GM23338 (cell line): ENCODE data around the gene OMA1. TPM values are rescaled to one million over a fixed set of nuclear protein-coding genes. Genes with fewer than 3 reads are reported as not detected.

Experiments
- CREB1 ChIP-seq: fragments of 250-450 bp; sonication (Bioruptor Pico); IDR thresholded peaks from 2 replicates; pipeline ENCODE4 v1.5.0; 2020; ENCODE audit warnings: low read depth, mild to moderate bottlenecking, moderate library complexity
- POLR2AphosphoS5 ChIP-seq: IDR thresholded peaks from 2 replicates; pipeline ENCODE4 v1.6.1; 2016; ENCODE audit warnings: antibody characterized with exemption, low read depth
- STAT1 ChIP-seq: IDR thresholded peaks from one replicate; pipeline ENCODE4 v1.6.1; 2016; ENCODE audit warnings: antibody characterized with exemption; ENCODE audit not compliant: unreplicated experiment
- polyA plus RNA-seq: library from polyadenylated mRNA; unstranded; fragments of >200 nt; fragmentation: Nextera tagmentation; extraction: Ambion mirVana; gene quantifications from 2 replicates; pipeline ENCODE4 v1.2.1, GENCODE V29; 2016
- total RNA-seq: library from RNA; depleted of rRNA; stranded (reverse); fragments of >200 nt; shearing (Covaris generic); gene quantifications from 2 replicates; pipeline ENCODE4 v1.2.3, GENCODE V29; 2014
- TF ChIP-seq, protein P1 (sequence below): fragments of 250-450 bp; sonication (Bioruptor Pico); IDR thresholded peaks from 2 replicates; pipeline ENCODE4 v1.5.0; 2020; ENCODE audit warnings: mild to moderate bottlenecking, moderate library complexity
- TF ChIP-seq, protein P2 (sequence below), 2 experiments: fragments of 200-600 bp in 1 of 2; sonication (generic) in 1 of 2; conservative IDR thresholded peaks; 2 replicates each; pipeline versions ENCODE4 v1.5.1 to v1.6.1; 2016 to 2017; ENCODE audit warnings: antibody characterized with exemption in 2 of 2, low read depth in 2 of 2, mild to moderate bottlenecking in 2 of 2, moderate library complexity in 1 of 2

OMA1 gene
- total and polyA plus RNA-seq, 2 experiments from 2014 or later, result 21.3 to 33.1 TPM

- TF ChIP-seq, protein P1, sequence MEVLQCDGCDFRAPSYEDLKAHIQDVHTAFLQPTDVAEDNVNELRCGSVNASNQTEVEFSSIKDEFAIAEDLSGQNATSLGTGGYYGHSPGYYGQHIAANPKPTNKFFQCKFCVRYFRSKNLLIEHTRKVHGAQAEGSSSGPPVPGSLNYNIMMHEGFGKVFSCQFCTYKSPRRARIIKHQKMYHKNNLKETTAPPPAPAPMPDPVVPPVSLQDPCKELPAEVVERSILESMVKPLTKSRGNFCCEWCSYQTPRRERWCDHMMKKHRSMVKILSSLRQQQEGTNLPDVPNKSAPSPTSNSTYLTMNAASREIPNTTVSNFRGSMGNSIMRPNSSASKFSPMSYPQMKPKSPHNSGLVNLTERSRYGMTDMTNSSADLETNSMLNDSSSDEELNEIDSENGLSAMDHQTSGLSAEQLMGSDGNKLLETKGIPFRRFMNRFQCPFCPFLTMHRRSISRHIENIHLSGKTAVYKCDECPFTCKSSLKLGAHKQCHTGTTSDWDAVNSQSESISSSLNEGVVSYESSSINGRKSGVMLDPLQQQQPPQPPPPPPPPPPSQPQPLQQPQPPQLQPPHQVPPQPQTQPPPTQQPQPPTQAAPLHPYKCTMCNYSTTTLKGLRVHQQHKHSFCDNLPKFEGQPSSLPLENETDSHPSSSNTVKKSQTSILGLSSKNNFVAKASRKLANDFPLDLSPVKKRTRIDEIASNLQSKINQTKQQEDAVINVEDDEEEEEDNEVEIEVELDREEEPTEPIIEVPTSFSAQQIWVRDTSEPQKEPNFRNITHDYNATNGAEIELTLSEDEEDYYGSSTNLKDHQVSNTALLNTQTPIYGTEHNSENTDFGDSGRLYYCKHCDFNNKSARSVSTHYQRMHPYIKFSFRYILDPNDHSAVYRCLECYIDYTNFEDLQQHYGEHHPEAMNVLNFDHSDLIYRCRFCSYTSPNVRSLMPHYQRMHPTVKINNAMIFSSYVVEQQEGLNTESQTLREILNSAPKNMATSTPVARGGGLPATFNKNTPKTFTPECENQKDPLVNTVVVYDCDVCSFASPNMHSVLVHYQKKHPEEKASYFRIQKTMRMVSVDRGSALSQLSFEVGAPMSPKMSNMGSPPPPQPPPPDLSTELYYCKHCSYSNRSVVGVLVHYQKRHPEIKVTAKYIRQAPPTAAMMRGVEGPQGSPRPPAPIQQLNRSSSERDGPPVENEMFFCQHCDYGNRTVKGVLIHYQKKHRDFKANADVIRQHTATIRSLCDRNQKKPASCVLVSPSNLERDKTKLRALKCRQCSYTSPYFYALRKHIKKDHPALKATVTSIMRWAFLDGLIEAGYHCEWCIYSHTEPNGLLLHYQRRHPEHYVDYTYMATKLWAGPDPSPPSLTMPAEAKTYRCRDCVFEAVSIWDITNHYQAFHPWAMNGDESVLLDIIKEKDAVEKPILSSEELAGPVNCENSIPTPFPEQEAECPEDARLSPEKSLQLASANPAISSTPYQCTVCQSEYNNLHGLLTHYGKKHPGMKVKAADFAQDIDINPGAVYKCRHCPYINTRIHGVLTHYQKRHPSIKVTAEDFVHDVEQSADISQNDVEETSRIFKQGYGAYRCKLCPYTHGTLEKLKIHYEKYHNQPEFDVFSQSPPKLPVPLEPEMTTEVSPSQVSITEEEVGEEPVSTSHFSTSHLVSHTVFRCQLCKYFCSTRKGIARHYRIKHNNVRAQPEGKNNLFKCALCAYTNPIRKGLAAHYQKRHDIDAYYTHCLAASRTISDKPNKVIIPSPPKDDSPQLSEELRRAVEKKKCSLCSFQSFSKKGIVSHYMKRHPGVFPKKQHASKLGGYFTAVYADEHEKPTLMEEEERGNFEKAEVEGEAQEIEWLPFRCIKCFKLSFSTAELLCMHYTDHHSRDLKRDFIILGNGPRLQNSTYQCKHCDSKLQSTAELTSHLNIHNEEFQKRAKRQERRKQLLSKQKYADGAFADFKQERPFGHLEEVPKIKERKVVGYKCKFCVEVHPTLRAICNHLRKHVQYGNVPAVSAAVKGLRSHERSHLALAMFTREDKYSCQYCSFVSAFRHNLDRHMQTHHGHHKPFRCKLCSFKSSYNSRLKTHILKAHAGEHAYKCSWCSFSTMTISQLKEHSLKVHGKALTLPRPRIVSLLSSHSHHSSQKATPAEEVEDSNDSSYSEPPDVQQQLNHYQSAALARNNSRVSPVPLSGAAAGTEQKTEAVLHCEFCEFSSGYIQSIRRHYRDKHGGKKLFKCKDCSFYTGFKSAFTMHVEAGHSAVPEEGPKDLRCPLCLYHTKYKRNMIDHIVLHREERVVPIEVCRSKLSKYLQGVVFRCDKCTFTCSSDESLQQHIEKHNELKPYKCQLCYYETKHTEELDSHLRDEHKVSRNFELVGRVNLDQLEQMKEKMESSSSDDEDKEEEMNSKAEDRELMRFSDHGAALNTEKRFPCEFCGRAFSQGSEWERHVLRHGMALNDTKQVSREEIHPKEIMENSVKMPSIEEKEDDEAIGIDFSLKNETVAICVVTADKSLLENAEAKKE (CRISPR knock-in tag), result 0 out of 2 replicates have a peak, but pooled peaks have one; percentile 8
- TF ChIP-seq STAT1, result no peak
- TF ChIP-seq, protein P2, sequence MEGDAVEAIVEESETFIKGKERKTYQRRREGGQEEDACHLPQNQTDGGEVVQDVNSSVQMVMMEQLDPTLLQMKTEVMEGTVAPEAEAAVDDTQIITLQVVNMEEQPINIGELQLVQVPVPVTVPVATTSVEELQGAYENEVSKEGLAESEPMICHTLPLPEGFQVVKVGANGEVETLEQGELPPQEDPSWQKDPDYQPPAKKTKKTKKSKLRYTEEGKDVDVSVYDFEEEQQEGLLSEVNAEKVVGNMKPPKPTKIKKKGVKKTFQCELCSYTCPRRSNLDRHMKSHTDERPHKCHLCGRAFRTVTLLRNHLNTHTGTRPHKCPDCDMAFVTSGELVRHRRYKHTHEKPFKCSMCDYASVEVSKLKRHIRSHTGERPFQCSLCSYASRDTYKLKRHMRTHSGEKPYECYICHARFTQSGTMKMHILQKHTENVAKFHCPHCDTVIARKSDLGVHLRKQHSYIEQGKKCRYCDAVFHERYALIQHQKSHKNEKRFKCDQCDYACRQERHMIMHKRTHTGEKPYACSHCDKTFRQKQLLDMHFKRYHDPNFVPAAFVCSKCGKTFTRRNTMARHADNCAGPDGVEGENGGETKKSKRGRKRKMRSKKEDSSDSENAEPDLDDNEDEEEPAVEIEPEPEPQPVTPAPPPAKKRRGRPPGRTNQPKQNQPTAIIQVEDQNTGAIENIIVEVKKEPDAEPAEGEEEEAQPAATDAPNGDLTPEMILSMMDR (conservative IDR thresholded peaks at IDR 0.05; ENCODE audit: low read depth in 2 of 2), result peak in 1 of 2 experiments; percentile 55; a peak in 2 of 4 replicates
- TF ChIP-seq POLR2AphosphoS5, result no peak
- peak; percentile 81 for TF ChIP-seq CREB1
Observed at GRCh38 chr1:58432851-58433668, 113.5 kb downstream of the OMA1 start (continued).
